Inferior parietal cortex (tissue), 1 donor: ENCODE data around the gene OR5H14.
"Not testable (repeated sequence)": the region's sequence is repeated elsewhere in the genome, so short reads cannot be mapped to it uniquely, and the experiment has no call there.

Experiments
- DNase-seq: peaks from one replicate; pipeline ENCODE4 v3.0.0-alpha.2; 2016; ENCODE audit errors: extremely low spot score

Gene OR5H14

DNA sequence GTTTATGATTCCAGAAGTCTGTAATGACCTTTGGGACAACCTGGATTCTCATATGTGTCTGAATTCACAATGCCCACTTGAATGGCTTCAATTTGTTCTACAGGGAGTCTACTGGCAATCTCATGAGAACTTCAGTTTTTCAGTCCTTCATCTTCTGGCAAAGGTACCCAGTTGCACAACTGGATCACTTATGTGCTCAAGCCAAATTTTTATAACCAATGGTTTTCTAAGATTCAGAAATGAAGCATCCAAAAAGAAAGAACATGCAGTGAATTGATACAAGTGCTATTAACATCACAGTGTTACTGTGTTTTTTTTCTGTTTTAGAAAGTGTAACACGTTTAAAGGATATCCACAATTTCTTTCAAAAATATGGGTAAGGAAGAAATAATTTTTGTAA, at the start of gene OR5H14:
TSS of gene OR5H14 (plus strand) at position 301 of the 400 bp plus-strand sequence. CDS start 1,907 bp downstream, outside the sequence.
- DNase-seq = no peak

DNA sequence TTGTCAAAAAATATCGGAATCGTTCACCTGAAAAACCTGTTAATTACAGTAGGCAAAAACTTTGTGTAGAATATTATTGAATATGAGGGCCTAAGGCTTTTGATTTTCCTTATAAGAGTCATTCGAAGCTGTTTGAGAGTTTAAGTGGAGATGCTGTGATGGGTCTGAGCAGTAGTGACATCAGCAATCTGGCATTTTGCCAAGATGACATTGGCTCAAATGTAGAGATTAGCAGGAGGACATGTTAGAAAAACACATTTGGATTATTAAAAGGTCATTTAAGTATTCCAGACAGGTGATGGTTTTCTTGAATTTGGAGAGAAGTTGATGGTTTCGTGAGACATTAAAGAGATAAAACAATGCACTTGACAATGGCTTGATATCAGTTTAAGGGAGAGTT, 47.4 kb upstream of the OR5H14 start:
- DNase-seq = no peak

DNA sequence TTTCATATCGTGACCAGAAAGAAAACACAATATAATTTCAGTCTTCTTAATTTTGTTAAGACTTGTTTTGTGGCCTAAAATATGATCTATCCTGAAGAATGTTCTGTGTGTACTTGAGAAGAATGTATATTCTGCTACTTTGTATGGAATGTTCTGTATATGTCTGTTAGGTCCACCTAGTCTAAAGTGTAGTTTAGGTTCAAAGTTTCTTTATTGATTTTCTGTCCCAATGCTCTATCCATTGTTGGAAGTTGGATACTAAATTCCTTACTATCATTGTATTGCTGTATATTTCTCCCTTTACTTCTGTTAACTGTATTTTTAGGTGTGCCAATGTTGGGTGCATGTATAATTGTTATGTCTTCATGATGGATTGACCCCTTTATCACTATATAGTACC, 39.1 kb upstream of the OR5H14 start:
- DNase-seq = no peak

DNA sequence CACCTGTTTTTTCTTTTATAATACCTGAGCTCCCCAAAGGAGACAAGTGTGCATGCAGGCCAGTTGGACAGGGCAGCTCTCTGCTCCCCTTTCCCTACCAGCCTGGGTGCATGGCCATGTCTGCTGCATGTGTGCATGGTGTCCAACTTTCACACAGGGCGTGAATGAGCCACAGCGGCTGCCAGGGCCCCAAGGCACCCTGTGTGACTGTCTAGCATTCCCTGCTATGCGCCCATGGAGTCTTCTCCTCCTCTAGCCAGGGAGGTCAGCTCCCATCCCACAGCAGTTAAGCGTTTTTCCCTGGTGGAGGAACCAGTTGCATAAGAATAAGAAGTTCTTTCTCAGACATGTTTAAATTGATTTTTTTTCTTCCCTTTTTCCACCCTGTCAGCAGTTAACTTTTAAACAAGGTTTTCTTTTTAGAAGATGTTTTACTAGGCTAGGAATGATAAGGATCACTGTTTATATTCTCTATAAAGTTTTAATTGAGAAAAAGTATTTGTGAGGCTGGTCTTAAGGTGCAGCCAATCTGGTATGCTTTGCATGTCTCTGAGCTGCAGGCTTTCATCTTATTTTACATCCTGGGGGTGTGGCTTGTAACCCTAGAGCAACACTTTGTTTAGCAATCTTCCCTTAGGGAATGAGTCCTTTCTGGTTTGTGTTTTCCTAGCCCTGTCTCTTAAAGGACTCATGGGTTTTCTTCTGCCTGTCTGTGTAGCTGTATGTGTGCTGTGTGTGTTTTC, 37.3 kb upstream of the OR5H14 start:
- DNase-seq = no peak

DNA sequence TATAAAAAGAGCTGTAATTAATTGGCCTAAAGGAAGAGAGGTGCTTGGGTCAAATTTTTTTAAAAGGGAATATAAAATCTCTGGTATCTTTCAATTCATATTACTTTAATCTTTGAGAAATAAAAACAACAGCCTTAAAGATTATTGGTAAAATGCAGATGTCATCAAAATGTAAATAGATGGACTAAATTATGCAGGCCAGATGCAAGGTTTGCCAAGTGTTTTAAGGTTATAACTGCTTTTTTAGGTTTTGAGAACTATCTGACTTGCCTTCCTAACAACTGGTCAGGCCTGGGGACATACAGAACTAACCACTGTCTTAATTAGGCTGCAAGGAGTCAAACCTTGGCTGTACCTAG, 36.8 kb upstream of the OR5H14 start:
- no peak for DNase-seq

DNA sequence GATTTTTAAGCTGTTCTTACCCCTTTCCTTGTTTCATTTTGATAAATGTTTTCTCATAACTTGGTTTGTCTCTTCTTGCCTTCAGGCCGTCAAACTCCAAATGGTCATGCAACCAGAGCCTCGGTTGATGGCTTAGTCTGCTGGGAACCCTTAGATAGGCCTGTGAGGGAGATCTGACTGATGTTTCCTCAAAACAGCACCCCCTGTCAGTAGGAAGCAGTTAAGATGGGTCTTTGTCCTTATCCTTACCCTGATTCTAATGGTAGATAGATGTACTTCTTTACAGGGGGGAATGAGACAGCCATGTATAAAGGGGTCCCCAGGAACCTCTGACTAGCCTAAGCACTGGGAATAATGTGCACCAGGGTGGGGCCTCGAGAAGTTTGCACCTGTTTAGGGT, 33.0 kb upstream of the OR5H14 start:
- no peak for DNase-seq

DNA sequence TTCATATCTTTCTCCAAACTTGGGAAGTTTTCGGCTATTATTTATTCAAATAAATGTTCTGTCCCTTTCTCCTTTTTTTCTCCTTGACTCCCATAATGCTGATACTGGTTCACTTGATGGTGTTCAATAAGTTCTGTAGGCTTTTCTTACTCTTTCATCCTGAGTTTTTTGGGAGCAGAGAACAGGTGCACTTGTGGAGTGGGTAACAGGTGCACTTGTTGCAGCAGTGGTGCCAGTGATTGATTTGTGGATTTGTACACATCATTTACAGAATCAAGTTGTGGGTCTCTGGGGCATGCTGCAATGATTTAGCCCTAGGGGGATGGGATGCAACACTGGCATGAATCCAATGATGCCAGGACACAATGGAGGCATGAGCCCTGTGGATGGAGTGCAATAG, 31.6 kb upstream of the OR5H14 start:
- DNase-seq = no peak

DNA sequence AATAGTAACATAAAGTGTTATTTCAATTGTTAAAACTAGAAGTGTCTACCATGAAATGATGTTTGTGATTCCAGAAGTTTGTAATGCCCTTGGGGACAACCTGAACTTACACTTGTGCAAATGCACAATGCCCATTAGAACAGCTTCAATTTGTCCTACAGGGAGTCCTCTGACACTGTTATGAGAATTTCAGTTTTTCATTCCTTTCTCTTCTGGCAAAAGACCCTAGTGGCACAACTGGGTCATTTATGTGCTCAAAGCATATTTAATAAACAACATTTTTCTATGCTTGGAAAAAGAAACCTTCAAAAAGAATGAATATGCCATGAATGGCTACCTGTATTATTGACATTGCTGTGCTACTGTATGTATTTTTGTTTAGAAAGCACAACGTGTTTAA, 16.9 kb upstream of the OR5H14 start, which contains the start of gene OR5H1:
TSS of gene OR5H1 (plus strand) at position 301 of the 400 bp plus-strand sequence. CDS start 1,977 bp downstream, outside the sequence.
- no peak for DNase-seq

DNA sequence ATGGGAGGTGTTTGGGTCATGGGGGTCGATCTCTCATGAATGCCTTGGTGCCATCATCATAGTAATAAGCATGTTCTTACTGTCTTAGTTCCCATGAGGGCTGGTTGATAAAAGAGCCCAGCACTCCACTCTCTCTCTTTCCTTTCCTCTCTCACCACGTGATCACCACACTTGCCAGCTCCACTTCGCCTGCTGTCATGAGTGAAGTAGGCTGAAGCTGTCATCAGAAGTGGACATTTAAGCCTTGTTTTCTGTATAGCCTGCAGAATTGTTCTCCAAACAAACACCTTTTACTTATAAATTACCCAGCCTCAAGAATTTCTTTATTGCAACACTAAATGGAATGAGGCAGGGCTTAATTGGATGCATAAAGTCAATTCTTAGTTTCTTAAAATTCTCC, 10.6 kb upstream of the OR5H14 start:
- no peak for DNase-seq

DNA sequence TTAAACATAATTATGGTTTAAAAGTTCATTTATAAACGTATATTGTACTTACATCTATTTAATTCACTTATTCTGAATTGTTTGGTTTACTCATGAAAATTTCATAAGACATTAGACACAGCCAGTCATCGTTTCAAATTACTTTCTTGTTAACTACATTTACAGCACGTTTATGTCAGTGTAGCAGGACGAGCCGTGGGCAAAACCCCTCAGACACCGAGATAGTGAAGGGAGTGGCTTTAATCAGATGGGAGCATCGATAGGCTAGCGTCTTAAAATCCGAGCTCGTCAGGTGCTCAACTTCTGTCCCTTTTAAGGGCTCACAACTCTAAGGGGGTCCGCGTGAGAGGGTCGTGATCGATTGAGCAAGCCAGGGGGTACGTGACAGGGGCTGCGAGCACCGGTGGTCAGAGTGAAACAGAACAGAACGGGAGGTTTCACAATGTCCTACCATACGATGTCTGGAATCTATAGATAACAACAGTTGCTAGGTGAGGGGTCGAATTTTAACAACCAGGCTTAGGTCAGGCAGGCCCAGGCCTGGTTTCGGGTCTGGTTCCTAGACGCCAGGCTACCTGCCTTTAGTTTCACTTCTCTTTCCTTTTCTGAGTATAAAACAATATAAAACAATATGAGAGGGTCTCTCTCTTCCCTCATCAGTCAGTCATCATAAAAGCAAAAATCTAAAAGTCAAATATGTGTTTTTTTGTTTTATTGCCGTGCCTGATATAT, 9.3 kb upstream of the OR5H14 start:
- DNase-seq = not testable (repeated sequence)

DNA sequence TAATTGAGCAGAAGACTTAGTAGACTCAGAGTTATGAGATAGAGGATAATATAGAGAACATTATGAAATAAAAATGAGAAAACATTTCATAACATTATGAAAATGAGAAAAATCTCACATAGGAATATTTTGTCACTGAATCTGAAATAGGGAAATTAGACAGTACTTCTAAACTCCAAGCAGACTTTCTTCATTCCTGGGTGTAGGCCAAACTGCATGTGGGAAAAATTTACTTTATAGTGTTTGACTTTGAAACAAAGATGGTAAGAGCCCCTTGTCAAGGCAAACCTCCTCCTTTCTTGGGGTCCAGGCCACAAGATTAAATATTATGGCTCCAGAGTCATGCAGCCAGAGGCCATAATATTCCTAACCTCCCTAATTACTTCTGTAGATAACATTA, 6.7 kb upstream of the OR5H14 start:
- DNase-seq = no peak

DNA sequence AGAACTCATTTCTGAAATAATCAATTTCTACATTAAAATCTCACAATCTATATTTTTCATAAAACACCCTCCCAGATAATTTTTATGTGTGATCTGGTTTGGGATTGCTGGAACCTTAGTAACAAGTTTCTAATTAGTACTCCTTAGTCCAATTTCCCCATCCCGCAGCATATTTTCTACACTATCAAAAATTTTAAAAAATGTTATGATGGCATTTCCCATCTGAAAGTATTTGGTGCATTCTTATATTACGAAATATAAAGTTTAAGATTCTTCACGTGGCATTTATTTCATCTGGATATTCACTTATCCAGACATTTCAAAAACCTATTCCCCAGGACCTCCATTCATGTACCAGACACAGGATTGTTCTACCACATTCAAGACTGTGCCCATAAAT, 1.5 kb downstream of the OR5H14 start:
- DNase-seq = no peak

DNA sequence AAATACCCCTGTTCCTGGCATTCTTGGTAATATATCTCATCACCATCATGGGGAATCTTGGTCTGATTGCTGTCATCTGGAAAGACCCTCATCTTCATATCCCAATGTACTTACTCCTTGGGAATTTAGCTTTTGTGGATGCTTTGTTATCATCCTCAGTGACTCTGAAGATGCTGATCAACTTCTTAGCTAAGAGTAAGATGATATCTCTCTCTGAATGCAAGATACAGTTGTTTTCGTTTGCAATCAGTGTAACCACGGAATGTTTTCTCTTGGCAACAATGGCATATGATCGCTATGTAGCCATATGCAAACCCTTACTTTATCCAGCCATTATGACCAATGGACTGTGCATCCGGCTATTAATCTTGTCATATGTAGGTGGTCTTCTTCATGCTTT, 2.2 kb downstream of the OR5H14 start:
- not testable (repeated sequence) for DNase-seq

DNA sequence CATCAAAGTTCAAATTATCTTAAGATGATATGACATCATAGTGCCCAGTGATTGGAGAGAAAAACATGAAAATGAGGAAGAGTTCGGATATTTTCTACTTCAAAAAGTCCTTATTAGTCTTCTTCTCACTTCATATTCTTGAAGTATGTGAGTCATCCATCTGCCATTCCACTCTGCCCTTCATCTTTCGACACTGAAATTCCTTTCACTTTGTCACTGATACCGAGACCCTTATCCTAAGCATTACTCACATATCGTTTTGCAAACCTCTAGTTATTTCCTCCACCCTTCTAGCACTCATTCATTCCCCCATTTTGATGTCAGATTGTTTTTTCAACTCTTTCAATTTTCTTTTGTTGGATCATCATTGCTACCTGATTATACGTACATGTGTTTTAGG, 4.0 kb downstream of the OR5H14 start:
- DNase-seq = no peak

DNA sequence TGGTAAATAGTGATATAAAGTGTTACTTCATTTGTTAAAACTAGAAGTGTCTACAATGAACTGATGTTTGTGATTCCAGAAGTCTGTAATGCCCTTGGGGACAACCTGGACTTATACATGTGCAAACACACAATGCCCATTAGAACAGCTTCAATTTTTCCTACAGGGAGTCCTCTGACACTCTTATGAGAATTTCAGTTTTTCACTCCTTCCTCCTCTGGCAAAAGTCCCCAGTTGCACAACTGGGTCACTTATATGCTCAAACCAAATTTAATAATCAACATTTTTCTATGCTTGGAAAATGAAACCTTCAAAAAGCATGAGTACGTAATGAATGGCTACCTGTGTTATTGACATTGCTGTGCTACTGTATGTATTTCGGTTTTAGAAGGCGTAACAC, 19.1 kb downstream of the OR5H14 start, which contains the start of gene OR5H15:
TSS of gene OR5H15 (plus strand) at position 301 of the 400 bp plus-strand sequence. CDS start 2,004 bp downstream, outside the sequence.
- no peak for DNase-seq

DNA sequence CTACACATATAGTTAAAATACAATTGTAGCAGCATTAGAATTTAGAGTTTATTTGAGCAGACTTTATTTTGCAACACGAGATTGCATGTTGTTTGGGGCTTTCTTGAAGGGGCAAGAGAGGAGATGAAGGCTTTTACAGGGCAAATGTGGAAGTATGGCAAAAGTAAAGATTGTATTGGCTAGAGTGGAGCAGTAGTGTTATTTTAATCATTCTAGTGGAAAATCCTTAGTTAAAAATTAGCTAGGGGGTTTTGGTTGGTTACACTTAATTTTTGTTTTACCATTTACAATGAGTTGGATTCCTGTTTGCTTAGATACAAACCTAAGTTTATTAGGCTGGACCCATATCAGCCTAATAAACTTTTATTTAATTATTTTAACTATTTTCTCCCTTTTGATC, 23.8 kb downstream of the OR5H14 start:
- DNase-seq = no peak

DNA sequence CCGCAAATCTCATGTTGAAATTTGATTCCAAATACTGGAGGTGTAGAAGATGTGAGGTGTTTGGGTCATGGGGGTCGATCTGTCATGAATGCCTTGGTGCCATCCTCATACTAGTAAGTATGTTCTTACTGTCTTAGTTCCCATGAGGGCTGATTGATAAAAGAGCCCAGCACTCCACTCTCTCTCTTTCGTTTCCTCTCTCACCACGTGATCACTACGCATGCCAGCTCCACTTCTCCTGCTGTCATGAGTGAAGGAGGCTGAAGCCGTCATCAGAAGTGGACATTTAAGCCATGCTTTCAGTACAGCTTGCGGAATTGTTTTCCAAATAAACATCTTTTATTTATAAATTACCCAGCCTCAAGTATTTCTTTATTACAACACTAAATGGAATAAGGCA, 25.3 kb downstream of the OR5H14 start:
- DNase-seq = no peak

DNA sequence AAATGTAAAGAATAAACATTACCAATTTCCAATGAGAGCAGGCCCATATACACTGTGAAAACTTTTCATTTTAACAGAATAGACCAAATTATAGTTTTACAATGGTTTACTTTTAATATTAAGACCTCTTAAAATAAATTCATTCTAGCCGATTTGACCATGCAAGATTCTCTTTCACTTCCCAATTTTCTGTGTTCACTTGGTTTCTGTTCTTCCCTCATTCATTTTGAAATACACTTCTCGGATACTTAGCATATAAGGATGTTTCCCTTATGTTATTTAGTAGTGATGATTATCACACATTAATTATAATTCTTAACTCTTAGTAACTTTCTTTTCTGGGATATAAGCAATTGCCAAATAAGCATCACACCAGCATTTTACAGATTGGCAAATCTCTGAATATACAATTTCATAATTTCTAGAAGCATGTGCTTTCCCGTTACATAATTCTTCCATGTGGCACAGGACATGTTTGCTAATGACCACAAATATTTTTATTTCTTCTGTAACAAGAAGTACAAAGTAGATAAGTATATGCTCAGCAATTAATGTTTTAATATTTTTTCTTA, 33.1 kb downstream of the OR5H14 start:
- no peak for DNase-seq

DNA sequence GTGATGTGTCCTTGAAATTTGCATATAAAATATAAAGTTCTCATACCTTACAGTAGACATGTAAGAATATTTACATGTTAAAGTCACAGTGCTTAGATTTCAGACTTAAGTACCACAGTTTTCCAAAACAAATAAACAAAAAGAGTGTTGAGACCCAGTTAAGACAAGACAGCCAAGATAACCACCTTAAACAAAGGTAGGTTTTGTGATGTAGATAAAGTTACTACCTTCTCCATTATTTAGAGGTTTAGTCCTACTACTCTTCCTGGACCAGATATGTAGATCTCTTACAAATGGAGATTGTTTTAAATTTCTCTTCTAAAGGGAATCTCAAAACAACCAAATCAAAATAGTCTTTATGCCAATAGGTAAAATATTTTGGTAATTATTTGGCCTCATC, 34.9 kb downstream of the OR5H14 start:
- DNase-seq = no peak

DNA sequence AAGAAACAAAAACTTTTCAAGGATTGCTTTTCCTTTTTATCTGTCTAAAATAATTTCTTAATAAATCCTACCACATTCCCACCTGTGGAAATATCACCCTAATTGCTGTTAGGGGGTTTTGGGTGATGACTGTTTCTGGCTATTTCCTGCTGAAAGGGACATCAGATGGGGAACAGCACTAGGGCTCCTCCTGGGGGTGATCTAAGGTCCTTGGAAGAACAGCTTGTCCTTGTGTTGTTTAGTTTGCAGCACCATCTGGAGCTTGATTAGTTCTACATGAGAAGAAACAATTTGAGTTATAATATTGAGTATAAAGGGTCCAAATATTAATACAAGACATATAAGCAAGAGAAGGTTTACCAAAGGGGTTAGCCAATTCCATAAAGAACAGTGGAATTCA, 37.9 kb downstream of the OR5H14 start:
- no peak for DNase-seq

DNA sequence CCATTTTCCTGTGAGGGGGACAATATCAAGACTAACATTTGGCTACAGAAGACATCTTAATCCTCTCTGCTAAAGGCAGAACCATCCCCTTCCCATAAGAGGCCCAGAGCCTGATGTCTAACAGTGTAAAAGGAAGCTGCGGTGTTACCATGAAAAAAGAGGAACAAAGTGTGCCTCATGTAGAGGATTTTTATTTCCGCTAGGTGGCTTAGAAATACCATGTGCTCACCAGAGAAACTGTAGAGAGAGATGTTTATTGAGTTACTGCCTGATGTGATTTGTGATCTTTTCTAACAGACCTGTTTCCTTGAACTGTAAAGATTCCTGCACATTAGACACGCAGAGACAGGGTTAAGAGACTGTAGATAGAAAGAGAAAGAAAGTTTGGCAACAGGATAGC, 41.3 kb downstream of the OR5H14 start:
- DNase-seq = peak; percentile 9

DNA sequence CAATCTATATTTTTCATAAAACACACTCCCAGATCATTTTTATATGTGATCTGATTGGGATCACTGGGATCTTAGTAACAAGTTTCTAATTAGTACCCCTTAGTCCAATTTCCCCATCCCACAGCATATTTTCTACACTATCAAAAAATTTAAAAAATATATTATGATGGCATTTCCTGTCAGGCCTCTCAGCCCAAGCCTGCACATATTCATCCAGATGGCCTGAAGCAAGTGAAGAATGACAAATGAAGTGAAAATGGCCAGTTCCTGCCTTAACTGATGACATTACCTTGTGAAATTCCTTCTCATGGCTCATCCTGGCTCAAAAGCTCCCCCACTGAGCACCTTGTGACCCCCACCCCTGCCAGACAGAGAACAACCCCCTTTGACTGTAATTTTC, 43.6 kb downstream of the OR5H14 start:
- not testable (repeated sequence) for DNase-seq

DNA sequence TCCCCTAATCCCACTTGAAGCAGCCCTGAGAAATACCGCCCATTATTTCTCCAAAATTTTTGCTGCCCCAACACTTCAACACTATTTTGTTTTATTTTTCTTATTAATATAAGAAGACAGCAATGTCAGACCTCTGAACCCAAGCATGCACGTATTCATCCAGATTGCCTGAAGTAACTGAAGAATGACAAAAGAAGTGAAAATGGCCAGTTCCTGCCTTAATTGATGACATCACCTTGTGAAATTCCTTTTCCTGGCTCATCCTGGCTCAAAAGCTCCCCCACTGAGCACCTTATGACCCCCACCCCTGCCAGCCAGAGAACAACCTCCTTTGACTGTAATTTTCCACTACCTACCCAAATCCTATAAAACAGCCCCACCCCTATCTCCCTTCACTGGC, 49.0 kb downstream of the OR5H14 start:
- DNase-seq = not testable (repeated sequence)
